Stimulated activated effector memory CD8-positive, alpha-beta T cell treated with anti-CD3 and anti-CD28 coated beads, Interleukin-12 subunit alpha, Interleukin-12 subunit beta, amount 100 ng/mL, for 72 hours (primary cell): ENCODE data around the gene TRAF2.
"Not testable (repeated sequence)": the region's sequence is repeated elsewhere in the genome, so short reads cannot be mapped to it uniquely, and the experiment has no call there.

ENCODE experiments used
- ATAC-seq: fragments of 150-1000 bp; cut with Tn5 transposase; 2 replicates; pipeline ENCODE4 v1.10.0; 2021
- DNase-seq, 2 donors: peaks; one replicate each; pipeline ENCODE4 v3.0.0; 2021 to 2022; ENCODE audit warnings: low spot score in 2 of 2
- H3K27ac Mint-ChIP-seq: one replicate; pipeline ENCODE4 v1.8.0; 2022; ENCODE audit warnings: mild to moderate bottlenecking, mixed read lengths
- H3K36me3 Mint-ChIP-seq: one replicate; pipeline ENCODE4 v1.8.0; 2022; ENCODE audit warnings: mild to moderate bottlenecking, mixed read lengths
- H3K4me1 Mint-ChIP-seq: one replicate; pipeline ENCODE4 v1.8.0; 2022; ENCODE audit warnings: mixed read lengths
- H3K4me3 Mint-ChIP-seq: one replicate; pipeline ENCODE4 v1.8.0; 2022; ENCODE audit warnings: mild to moderate bottlenecking, mixed read lengths
- H3K9me3 Mint-ChIP-seq: one replicate; pipeline ENCODE4 v1.8.0; 2022; ENCODE audit warnings: mixed read lengths

Gene TRAF2

GRCh38 chr9:136881691-136882108 lies 4.6 kb upstream of the TRAF2 start:
- peaks cover 18% of the 10 kb centered on the region for H3K36me3 Mint-ChIP-seq
- H3K4me1 Mint-ChIP-seq, result peaks cover 42% of the 10 kb centered on the region
- peak; percentile 47 to 85 for DNase-seq
- peak; percentile 55 for ATAC-seq
- peak overlapping the region; percentile 87 for H3K27ac Mint-ChIP-seq
- peak overlapping the region; percentile 80 for H3K4me3 Mint-ChIP-seq
- no peaks in the 10 kb centered on the region for H3K9me3 Mint-ChIP-seq

GRCh38 chr9:136882109-136882946 lies 4.0 kb upstream of the TRAF2 start:
- peaks cover 24% of the 10 kb centered on the region for H3K36me3 Mint-ChIP-seq
- no peaks in the 10 kb centered on the region for H3K9me3 Mint-ChIP-seq
- H3K27ac Mint-ChIP-seq, result peak overlapping the region; percentile 87
- peak overlapping the region; percentile 80 for H3K4me3 Mint-ChIP-seq
- peaks cover 46% of the 10 kb centered on the region for H3K4me1 Mint-ChIP-seq
- ATAC-seq (peak; percentile 68), DNase-seq (peak; percentile 64 to 90)

- Mint-ChIP-seq H3K4me3 (peak overlapping the region; percentile 80), H3K27ac (peak overlapping the region; percentile 87), H3K4me1 (peaks cover 49% of the 10 kb centered on the region), H3K36me3 (peaks cover 27% of the 10 kb centered on the region)
- not testable (repeated sequence) for ATAC-seq, H3K9me3 Mint-ChIP-seq, DNase-seq
Observed at GRCh38 chr9:136882947-136883283, 3.4 kb upstream of the TRAF2 start.

GRCh38 chr9:136883670-136884069 lies 2.6 kb upstream of the TRAF2 start:
- not testable (repeated sequence) for H3K9me3 Mint-ChIP-seq, H3K27ac Mint-ChIP-seq, H3K4me3 Mint-ChIP-seq, DNase-seq, ATAC-seq
- Mint-ChIP-seq H3K4me1 (peaks cover 56% of the 10 kb centered on the region), H3K36me3 (peaks cover 31% of the 10 kb centered on the region)

GRCh38 chr9:136886610-136887597 lies 588 bp downstream of the TRAF2 start:
- no peaks in the 10 kb centered on the region for H3K9me3 Mint-ChIP-seq
- peaks cover 62% of the 10 kb centered on the region for H3K36me3 Mint-ChIP-seq
- ATAC-seq, result peak; percentile 42
- H3K27ac Mint-ChIP-seq, result peak overlapping the region; percentile 94
- DNase-seq, result peak in 1 of 2 donors; percentile 73
- peak overlapping the region; percentile 96 for H3K4me3 Mint-ChIP-seq
- peaks cover 40% of the 10 kb centered on the region for H3K4me1 Mint-ChIP-seq

- peaks cover 31% of the 10 kb centered on the region for H3K4me1 Mint-ChIP-seq
- no peak for ATAC-seq
- H3K4me3 Mint-ChIP-seq, result peak overlapping the region; percentile 96
- H3K9me3 Mint-ChIP-seq, result no peaks in the 10 kb centered on the region
- no peak for DNase-seq
- H3K27ac Mint-ChIP-seq, result no peak overlapping the region
- peaks cover 66% of the 10 kb centered on the region for H3K36me3 Mint-ChIP-seq
Observed at GRCh38 chr9:136888454-136888853, 2.1 kb downstream of the TRAF2 start.

GRCh38 chr9:136889858-136890257 lies 3.5 kb downstream of the TRAF2 start:
- Mint-ChIP-seq H3K9me3 (no peaks in the 10 kb centered on the region), H3K27ac (no peak overlapping the region), H3K4me3 (no peak overlapping the region), H3K4me1 (peaks cover 38% of the 10 kb centered on the region), H3K36me3 (peaks cover 73% of the 10 kb centered on the region)
- DNase-seq, result no peak
- ATAC-seq, result no peak

- H3K4me1 Mint-ChIP-seq, result peaks cover 32% of the 10 kb centered on the region
- ATAC-seq (no peak), DNase-seq (no peak)
- H3K9me3 Mint-ChIP-seq, result no peaks in the 10 kb centered on the region
- H3K36me3 Mint-ChIP-seq, result peaks cover 78% of the 10 kb centered on the region
- no peak overlapping the region for H3K4me3 Mint-ChIP-seq
- H3K27ac Mint-ChIP-seq, result no peak overlapping the region
Observed at GRCh38 chr9:136890661-136891060, 4.3 kb downstream of the TRAF2 start.

- DNase-seq (no peak), ATAC-seq (no peak)
- Mint-ChIP-seq H3K9me3 (no peaks in the 10 kb centered on the region), H3K4me3 (no peak overlapping the region), H3K4me1 (peaks cover 35% of the 10 kb centered on the region), H3K36me3 (peaks cover 86% of the 10 kb centered on the region), H3K27ac (peak overlapping the region; percentile 80)
Observed at GRCh38 chr9:136896027-136896426, 9.7 kb downstream of the TRAF2 start.

GRCh38 chr9:136898483-136899100 lies 12.3 kb downstream of the TRAF2 start:
- Mint-ChIP-seq H3K27ac (peak overlapping the region; percentile 40), H3K9me3 (no peaks in the 10 kb centered on the region), H3K36me3 (peaks cover 87% of the 10 kb centered on the region)

GRCh38 chr9:136899196-136899595 lies 12.9 kb downstream of the TRAF2 start:
- ATAC-seq (no peak), DNase-seq (no peak)
- Mint-ChIP-seq H3K4me1 (peaks cover 50% of the 10 kb centered on the region), H3K27ac (peak overlapping the region; percentile 89), H3K4me3 (no peak overlapping the region), H3K9me3 (no peaks in the 10 kb centered on the region), H3K36me3 (peaks cover 89% of the 10 kb centered on the region)

More at GRCh38 chr9:136898483-136899100, 12.3 kb downstream of the TRAF2 start:
- H3K4me3 Mint-ChIP-seq, result no peak overlapping the region
- peaks cover 53% of the 10 kb centered on the region for H3K4me1 Mint-ChIP-seq
- no peak for ATAC-seq
- no peak for DNase-seq

GRCh38 chr9:136900556-136900955 lies 14.2 kb downstream of the TRAF2 start:
- DNase-seq (no peak), ATAC-seq (no peak)
- Mint-ChIP-seq H3K27ac (peak overlapping the region; percentile 89), H3K9me3 (no peaks in the 10 kb centered on the region), H3K4me1 (peaks cover 53% of the 10 kb centered on the region), H3K36me3 (peaks cover 89% of the 10 kb centered on the region), H3K4me3 (peak overlapping the region; percentile 69)

GRCh38 chr9:136900988-136901515 lies 14.7 kb downstream of the TRAF2 start:
- peaks cover 53% of the 10 kb centered on the region for H3K4me1 Mint-ChIP-seq
- DNase-seq (no peak), ATAC-seq (no peak)
- peaks cover 89% of the 10 kb centered on the region for H3K36me3 Mint-ChIP-seq
- H3K4me3 Mint-ChIP-seq, result peak overlapping the region; percentile 69
- no peaks in the 10 kb centered on the region for H3K9me3 Mint-ChIP-seq
- H3K27ac Mint-ChIP-seq, result peak overlapping the region; percentile 89

GRCh38 chr9:136901516-136902258 lies 15.4 kb downstream of the TRAF2 start:
- Mint-ChIP-seq H3K27ac (peak overlapping the region; percentile 89), H3K36me3 (peaks cover 93% of the 10 kb centered on the region), H3K4me1 (peaks cover 53% of the 10 kb centered on the region), H3K9me3 (no peaks in the 10 kb centered on the region), H3K4me3 (peak overlapping the region; percentile 69)
- peak; percentile 52 to 87 for DNase-seq
- ATAC-seq, result peak; percentile 83
